Activated CD8-positive, alpha-beta memory T cell treated with anti-CD3 and anti-CD28 coated beads for 36 hours (primary cell): ENCODE data around the gene CIDEA. TPM values are rescaled to one million over a fixed set of nuclear protein-coding genes. Genes with fewer than 3 reads are reported as not detected.

Source experiments
- total RNA-seq, 2 experiments: library from RNA; stranded (reverse); gene quantifications; one replicate each; pipeline ENCODE4 v1.2.3, GENCODE V29; 2021

CIDEA gene
- total RNA-seq, 2 experiments from 2014 or later, result not detected

Other genes with a start within 250 kb of the CIDEA start
- not detected for gene ANKRD62, start 160.5 kb upstream of the CIDEA start, total RNA-seq
- gene TUBB6, start 53.9 kb downstream of the CIDEA start, total RNA-seq, result 10 to 100 TPM; 12.6 to 12.9 TPM
- 10 to 100 TPM; 77.1 to 79.0 TPM for gene AFG3L2, start 122.9 kb downstream of the CIDEA start, total RNA-seq
- 1 to 10 TPM; 5.5 to 7.4 TPM for gene PRELID3A, start 153.6 kb downstream of the CIDEA start, total RNA-seq